Spleen (tissue), 11 donors: Measurements from ENCODE around the gene TMEM109. TPM values are rescaled to one million over a fixed set of nuclear protein-coding genes. Genes with fewer than 3 reads are reported as not detected.

Experiments used
- DNase-seq: peaks from one replicate; pipeline ENCODE4 v3.0.0-alpha.2; 2020
- H3K27ac ChIP-seq, 8 donors: fragments of 200-600 bp; sonication (generic) in 7 of 8; 1 replicate in 4 of 8; 2 replicates in 4 of 8; pipeline versions ENCODE4 v1.5.0 to v1.8.0; 2016 to 2021; ENCODE audit warnings: inconsistent platforms in 4 of 8, mild to moderate bottlenecking in 4 of 8, moderate library complexity in 1 of 8
- H3K27me3 ChIP-seq, 7 donors: fragments of 200-600 bp; sonication (generic) in 6 of 7; replicated peaks in 1 of 7; 1 replicate in 4 of 7; 2 replicates in 3 of 7; pipeline versions ENCODE4 v1.5.0 to v1.8.0; 2016 to 2021; ENCODE audit warnings: inconsistent platforms in 3 of 7, mild to moderate bottlenecking in 1 of 7
- H3K36me3 ChIP-seq, 6 donors: fragments of 200-600 bp; sonication (generic) in 5 of 6; 1 replicate in 4 of 6; 2 replicates in 2 of 6; pipeline versions ENCODE4 v1.5.0 to v1.8.0; 2016 to 2021; ENCODE audit warnings: inconsistent platforms in 2 of 6
- H3K4me1 ChIP-seq, 6 donors: fragments of 200-600 bp; sonication (generic) in 5 of 6; 1 replicate in 3 of 6; 2 replicates in 3 of 6; pipeline versions ENCODE4 v1.5.0 to v1.8.0; 2016 to 2021; ENCODE audit warnings: inconsistent platforms in 3 of 6
- H3K4me3 ChIP-seq, 8 donors: fragments of 200-600 bp; sonication (generic) in 7 of 8; 1 replicate in 4 of 8; 2 replicates in 4 of 8; pipeline versions ENCODE4 v1.5.0 to v1.8.0; 2016 to 2021; ENCODE audit warnings: inconsistent platforms in 4 of 8, mild to moderate bottlenecking in 4 of 8, moderate library complexity in 2 of 8
- H3K9me3 ChIP-seq, 8 donors: fragments of 200-600 bp; sonication (generic) in 7 of 8; 1 replicate in 4 of 8; 2 replicates in 4 of 8; pipeline versions ENCODE4 v1.5.0 to v1.8.0; 2016 to 2021; ENCODE audit warnings: inconsistent platforms in 4 of 8
- POLR2A ChIP-seq, 3 donors: fragments of 450-650 bp; IDR thresholded peaks; one replicate each; pipeline ENCODE4 v1.5.1; 2017; ENCODE audit warnings: antibody characterized with exemption in 3 of 3, mild to moderate bottlenecking in 1 of 3
- POLR2AphosphoS5 ChIP-seq, 3 donors: sonication (generic); formaldehyde crosslinking; IDR thresholded peaks; one replicate each; pipeline ENCODE4 v1.5.1; 2017; ENCODE audit warnings: antibody characterized with exemption in 3 of 3
- WGBS, 5 donors: extraction: QIAGEN DNeasy Blood & Tissue Kit in 3 of 5; methylation state at CpG; one replicate each; pipeline versions ENCODE4 v1.1.5 to v1.1.7; 2013 to 2018; 5-methylcytosine and 5-hydroxymethylcytosine counted together
- intact Hi-C: fragments of 100-400 bp; cut with DNase I; formaldehyde crosslinking; loops from one replicate; pipeline ENCODE4 v1.15.0; 2023; ENCODE audit warnings: low total_unique reads
- polyA plus RNA-seq, 3 donors: library from polyadenylated mRNA; stranded (reverse); fragments of 200-250 nt; gene quantifications; one replicate each; pipeline ENCODE4 v1.2.1, GENCODE V29; 2013
- total RNA-seq, 7 donors: library from RNA; depleted of rRNA in 3 of 7; stranded (reverse); fragments of >200 nt in 3 of 7; fragmentation: NEBNext Ultra II Directional in 4 of 7; extraction: Animal tissue kit (Norgen Biotek cat#: 25700) in 4 of 7; gene quantifications; one replicate each; pipeline versions ENCODE4 v1.1.0 to v1.2.1, GENCODE V29; 2016 to 2021
- TF ChIP-seq, protein P1 (sequence below), 11 experiments: fragments of 200-600 bp in 7 of 11; fragments of 450-650 bp in 4 of 11; sonication (generic) in 4 of 11; IDR thresholded peaks in 8 of 11; conservative IDR thresholded peaks in 3 of 11; 1 replicate in 7 of 11; 2 replicates in 4 of 11; pipeline versions ENCODE4 v1.4.0 to v1.8.0; 2016 to 2021; ENCODE audit warnings: antibody characterized with exemption in 11 of 11, inconsistent platforms in 4 of 11, mild to moderate bottlenecking in 1 of 11
- donor health status: healthy with polysubstance abuse.
- donor health status: DM: no; HTN: no; CAD: no; lungs with moderate emphysema.
- donor health status: DM: no; HTN: no; CAD: no.
- donor health status: Bipolar disorder and iron deficiency.
- donor health status: healthy.
- donor health status: DM: no; HTN: no; CAD: no.
- donor health status: DM: yes; HTN: yes; CAD: no.

The TMEM109 gene
- total and polyA plus RNA-seq, 10 donors = 53.6 to 125 (median 102) TPM

DNA sequence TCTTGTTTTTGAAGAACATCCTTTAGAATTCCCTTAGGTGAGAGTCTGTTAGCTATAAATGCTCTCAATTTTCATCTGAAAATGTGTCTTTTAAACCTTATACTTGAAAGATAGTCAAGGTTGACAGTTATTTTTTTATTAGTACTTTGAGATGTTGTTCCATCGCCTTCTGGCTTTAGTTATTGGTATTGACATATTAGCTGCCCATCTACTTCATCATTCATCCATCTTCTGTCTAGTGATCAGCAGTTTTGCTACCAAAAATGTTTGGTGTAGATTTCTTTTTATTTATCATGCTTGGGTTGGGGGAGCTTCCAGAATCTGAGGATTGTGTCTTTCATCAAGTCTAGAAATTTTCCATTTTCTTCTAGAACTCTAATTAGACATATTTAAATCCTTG is 54.3 kb downstream of the TMEM109 start:
- H3K27ac ChIP-seq = no peak overlapping the region
- TF ChIP-seq, protein P1, sequence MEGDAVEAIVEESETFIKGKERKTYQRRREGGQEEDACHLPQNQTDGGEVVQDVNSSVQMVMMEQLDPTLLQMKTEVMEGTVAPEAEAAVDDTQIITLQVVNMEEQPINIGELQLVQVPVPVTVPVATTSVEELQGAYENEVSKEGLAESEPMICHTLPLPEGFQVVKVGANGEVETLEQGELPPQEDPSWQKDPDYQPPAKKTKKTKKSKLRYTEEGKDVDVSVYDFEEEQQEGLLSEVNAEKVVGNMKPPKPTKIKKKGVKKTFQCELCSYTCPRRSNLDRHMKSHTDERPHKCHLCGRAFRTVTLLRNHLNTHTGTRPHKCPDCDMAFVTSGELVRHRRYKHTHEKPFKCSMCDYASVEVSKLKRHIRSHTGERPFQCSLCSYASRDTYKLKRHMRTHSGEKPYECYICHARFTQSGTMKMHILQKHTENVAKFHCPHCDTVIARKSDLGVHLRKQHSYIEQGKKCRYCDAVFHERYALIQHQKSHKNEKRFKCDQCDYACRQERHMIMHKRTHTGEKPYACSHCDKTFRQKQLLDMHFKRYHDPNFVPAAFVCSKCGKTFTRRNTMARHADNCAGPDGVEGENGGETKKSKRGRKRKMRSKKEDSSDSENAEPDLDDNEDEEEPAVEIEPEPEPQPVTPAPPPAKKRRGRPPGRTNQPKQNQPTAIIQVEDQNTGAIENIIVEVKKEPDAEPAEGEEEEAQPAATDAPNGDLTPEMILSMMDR (IDR thresholded peaks at IDR 0.05 in 8 of 11, conservative IDR thresholded peaks at IDR 0.05 in 3 of 11) = no peak
- no peak for TF ChIP-seq POLR2A (IDR thresholded peaks at IDR 0.05)
- no peak for TF ChIP-seq POLR2AphosphoS5 (IDR thresholded peaks at IDR 0.05)
- intact Hi-C loops = no loop called here
- no peak overlapping the region for H3K4me3 ChIP-seq
- DNase-seq = no peak
- H3K27me3 ChIP-seq = no peaks in the 10 kb centered on the region
- 39 to 97% (median 92%) methylated on average over 1 of the region's 1 CpG for WGBS, 5 donors
- H3K9me3 ChIP-seq = peaks cover 0 to 8% (median 0%) of the 10 kb centered on the region in 8 donors
- no peaks in the 10 kb centered on the region for H3K36me3 ChIP-seq
- H3K4me1 ChIP-seq = peaks cover 9 to 33% (median 17%) of the 10 kb centered on the region in 6 donors

DNA sequence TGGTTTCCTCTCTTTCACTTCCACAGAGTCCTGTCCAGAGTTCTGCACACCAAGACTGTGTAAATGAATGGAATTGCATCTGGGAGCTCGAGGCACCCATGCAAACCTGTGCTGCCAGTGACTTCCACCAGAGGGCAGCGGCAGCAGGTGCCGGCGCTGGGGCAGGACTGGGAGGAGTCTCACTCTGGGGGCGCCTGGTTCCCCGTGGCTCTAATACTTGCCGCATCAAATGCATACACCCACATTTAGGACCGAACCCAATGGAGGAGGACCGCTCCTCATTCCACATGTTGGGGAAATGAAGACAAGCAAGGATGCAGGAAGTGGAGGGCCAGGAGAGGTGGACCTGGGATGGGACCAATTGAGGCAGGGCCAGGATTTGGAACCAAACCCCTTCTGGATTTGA is 56.4 kb downstream of the TMEM109 start:
- no peaks in the 10 kb centered on the region for H3K27me3 ChIP-seq
- 6 to 16% (median 14%) methylated on average over 8 to 9 of the region's 9 CpGs for WGBS, 5 donors
- peak overlapping the region in 1 of 8 donors; percentile 68 for H3K4me3 ChIP-seq
- H3K36me3 ChIP-seq = no peaks in the 10 kb centered on the region
- H3K9me3 ChIP-seq = peaks cover 0 to 8% (median 0%) of the 10 kb centered on the region in 8 donors
- intact Hi-C loops = loop anchor here (2.0 kb wide), 1 partner anchor 160 kb away; no protein-coding TSS in a partner anchor
- peaks cover 9 to 33% (median 17%) of the 10 kb centered on the region in 6 donors for H3K4me1 ChIP-seq
- TF ChIP-seq POLR2A (IDR thresholded peaks at IDR 0.05) = no peak
- peak; percentile 55 to 71 (median 58) for TF ChIP-seq POLR2AphosphoS5 (IDR thresholded peaks at IDR 0.05)
- TF ChIP-seq, protein P1 (IDR thresholded peaks at IDR 0.05 in 8 of 11, conservative IDR thresholded peaks at IDR 0.05 in 3 of 11) = peak; percentile 81 to 94 (median 92)
- H3K27ac ChIP-seq = peak overlapping the region in 3 of 8 donors; percentile 77 to 87 (median 80)
- DNase-seq = peak; percentile 94

DNA sequence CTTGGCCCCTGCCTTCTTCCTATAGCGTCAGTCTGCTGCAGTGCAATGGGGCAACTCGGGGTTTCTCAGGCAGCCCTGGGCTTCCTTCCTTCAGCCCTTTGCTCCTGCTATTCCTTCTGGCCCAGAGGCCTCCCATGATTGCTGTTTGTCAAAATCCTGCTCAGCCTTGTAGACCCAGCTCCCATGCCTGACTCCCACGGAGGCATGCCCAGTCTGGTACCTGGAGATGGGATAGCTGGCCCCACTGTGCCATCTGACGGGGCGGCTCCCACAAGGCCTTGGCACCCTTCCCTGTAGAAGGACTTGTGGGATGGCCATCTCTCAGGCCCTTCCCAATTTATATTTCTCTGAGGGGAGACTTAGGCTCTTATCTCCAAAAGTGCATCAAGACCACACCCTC is 56.9 kb downstream of the TMEM109 start:
- intact Hi-C loops = loop anchor here (2.0 kb wide), 1 partner anchor 160 kb away; no protein-coding TSS in a partner anchor
- H3K27ac ChIP-seq = peak overlapping the region in 5 of 8 donors; percentile 75 to 87 (median 79)
- WGBS, 5 donors = 75 to 84% (median 76%) methylated on average over 5 of the region's 5 CpGs
- H3K9me3 ChIP-seq = peaks cover 0 to 8% (median 0%) of the 10 kb centered on the region in 8 donors
- no peaks in the 10 kb centered on the region for H3K27me3 ChIP-seq
- H3K36me3 ChIP-seq = no peaks in the 10 kb centered on the region
- no peak for DNase-seq
- H3K4me1 ChIP-seq = peaks cover 9 to 33% (median 17%) of the 10 kb centered on the region in 6 donors
- TF ChIP-seq, protein P1 (IDR thresholded peaks at IDR 0.05 in 8 of 11, conservative IDR thresholded peaks at IDR 0.05 in 3 of 11) = no peak
- TF ChIP-seq POLR2AphosphoS5 (IDR thresholded peaks at IDR 0.05) (no peak), POLR2A (IDR thresholded peaks at IDR 0.05) (no peak)
- H3K4me3 ChIP-seq = peak overlapping the region in 4 of 8 donors; percentile 32 to 68 (median 40)

DNA sequence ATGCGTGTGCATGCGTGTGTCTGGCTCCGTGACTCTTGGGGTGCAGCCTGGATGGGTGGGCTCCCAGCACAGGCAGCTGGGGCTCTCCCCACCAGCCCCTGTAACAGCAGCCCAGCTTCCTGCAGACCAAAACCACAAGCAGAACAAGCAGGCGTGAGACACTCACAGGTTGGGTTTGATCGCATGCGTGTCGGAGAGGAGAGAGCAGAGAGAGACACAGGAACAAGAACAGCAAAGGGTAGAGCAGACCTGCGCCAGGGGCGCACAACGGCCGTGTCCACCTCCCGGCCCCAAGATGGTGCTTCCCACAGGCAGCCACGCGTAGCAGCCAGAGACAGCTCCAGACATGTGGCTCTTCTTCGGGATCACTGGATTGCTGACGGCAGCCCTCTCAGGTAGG is 57.6 kb downstream of the TMEM109 start, which contains the start of gene CD6:
Gene CD6, plus strand, starts transcription at position 161 of the 400 bp plus-strand sequence. Its CDS starts 186 bp downstream, at position 347.
- Histone ChIP-seq H3K4me1 (peaks cover 9 to 36% (median 17%) of the 10 kb centered on the region in 6 donors), H3K36me3 (no peaks in the 10 kb centered on the region), H3K9me3 (peaks cover 0 to 8% (median 0%) of the 10 kb centered on the region in 8 donors), H3K27ac (peak within 1 kb of the TSS; percentile 62 to 87 (median 76)), H3K4me3 (peak within 1 kb of the TSS; percentile 22 to 68 (median 39)), H3K27me3 (no peaks in the 10 kb centered on the region)
- 36 to 45% (median 41%) methylated on average over 13 to 16 of the region's 16 CpGs for WGBS, 5 donors
- peak; percentile 71 to 83 (median 75) for TF ChIP-seq POLR2AphosphoS5 (IDR thresholded peaks at IDR 0.05)
- TF ChIP-seq POLR2A (IDR thresholded peaks at IDR 0.05) = no peak
- intact Hi-C loops = loop anchor here (2.0 kb wide), 1 partner anchor 159 kb away; no protein-coding TSS in a partner anchor
- peak; percentile 88 for DNase-seq
